OCI-LY3 (cell line): ENCODE results near the gene POLN.

ENCODE experiments used
- H2AFZ ChIP-seq: fragments of 200-600, 300-600 bp; shearing (Covaris generic); 2 replicates; pipeline ENCODE4 v1.6.0; 2014; ENCODE audit warnings: antibody characterized with exemption, low read depth, low read length
- H3K27ac ChIP-seq: fragments of 200-600, 300-600 bp; sonication (generic); 2 replicates; pipeline ENCODE4 v1.5.1; 2014; ENCODE audit warnings: mild to moderate bottlenecking, low read length, moderate library complexity, mixed read lengths
- H3K27me3 ChIP-seq: fragments of 200-600, 300-600 bp; sonication (generic); 2 replicates; pipeline ENCODE4 v1.6.1; 2014; ENCODE audit warnings: low read depth, low read length, mixed read lengths
- H3K36me3 ChIP-seq: fragments of 200-600, 300-600 bp; sonication (generic); replicated peaks from 2 replicates; pipeline ENCODE3; 2014; ENCODE audit warnings: low read depth, low read length, mixed read lengths
- H3K4me1 ChIP-seq: fragments of 300-600, 200-600 bp; sonication (generic); 2 replicates; pipeline ENCODE4 v1.6.1; 2014; ENCODE audit warnings: low read length, mixed read lengths
- H3K4me2 ChIP-seq: fragments of 200-600, 300-600 bp; sonication (generic); 2 replicates; pipeline ENCODE4 v1.6.1; 2014; ENCODE audit warnings: low read length, mixed read lengths
- H3K4me3 ChIP-seq: fragments of 300-600, 200-600 bp; sonication (generic); 2 replicates; pipeline ENCODE4 v1.5.1; 2014; ENCODE audit warnings: antibody characterized with exemption, mild to moderate bottlenecking, low read length, moderate library complexity
- H3K79me2 ChIP-seq: fragments of 300-600, 200-600 bp; shearing (Covaris generic); 2 replicates; pipeline ENCODE4 v1.6.1; 2014; ENCODE audit warnings: mild to moderate bottlenecking, low read length, mixed read lengths
- H3K9ac ChIP-seq: fragments of 300-600, 200-600 bp; shearing (Covaris generic); 2 replicates; pipeline ENCODE4 v1.6.0; 2014; ENCODE audit warnings: mild to moderate bottlenecking, low read length, moderate library complexity
- H3K9me3 ChIP-seq: fragments of 200-600, 300-600 bp; shearing (Covaris generic); 2 replicates; pipeline ENCODE4 v1.6.1; 2014; ENCODE audit warnings: low read length, mixed read lengths; ENCODE audit not compliant: insufficient read depth
- H4K20me1 ChIP-seq: fragments of 200-600, 300-600 bp; sonication (generic); 2 replicates; pipeline ENCODE4 v1.6.1; 2016; ENCODE audit warnings: low read length, mixed read lengths; ENCODE audit not compliant: insufficient read depth
- CTCF ChIP-seq: fragments of 200-600, 300-600 bp; sonication (generic); IDR thresholded peaks from 2 replicates; pipeline ENCODE4 v1.5.1; 2014; ENCODE audit warnings: antibody characterized with exemption, low read length, low read depth
- EZH2phosphoT487 ChIP-seq: fragments of 200-600 bp; shearing (Covaris generic); IDR thresholded peaks from 2 replicates; pipeline ENCODE4 v1.6.1; 2018; ENCODE audit warnings: antibody characterized with exemption, mixed run types, low read depth

The POLN gene

GRCh38 chr4:2046031-2046961 is 195.6 kb downstream of the POLN start:
- Histone ChIP-seq H3K4me3 (no peak overlapping the region), H3K79me2 (no peaks in the 10 kb centered on the region; the same call in 1 of the 2 replicates), H3K4me1 (0 out of 2 replicates have a peak, but pooled peaks cover under 1% of the 10 kb centered on the region), H3K9me3 (no peaks in the 10 kb centered on the region), H3K27ac (no peak overlapping the region), H4K20me1 (peaks cover 3% of the 10 kb centered on the region; the same call in 1 of the 2 replicates), H3K4me2 (no peak overlapping the region), H3K27me3 (no peaks in the 10 kb centered on the region), H3K9ac (no peak overlapping the region), H3K36me3 (no peaks in the 10 kb centered on the region), H2AFZ (no peak overlapping the region)
- TF ChIP-seq CTCF, result no peak

GRCh38 chr4:2045518-2045951 is 196.4 kb downstream of the POLN start:
- H3K27ac ChIP-seq, result no peak overlapping the region
- no peak overlapping the region for H3K9ac ChIP-seq
- no peaks in the 10 kb centered on the region for H3K36me3 ChIP-seq
- H3K4me3 ChIP-seq, result no peak overlapping the region
- H3K27me3 ChIP-seq, result no peaks in the 10 kb centered on the region
- H4K20me1 ChIP-seq, result peaks cover 3% of the 10 kb centered on the region; the same call in 1 of the 2 replicates
- H3K9me3 ChIP-seq, result no peaks in the 10 kb centered on the region
- no peak overlapping the region for H3K4me2 ChIP-seq
- TF ChIP-seq CTCF (no peak), EZH2phosphoT487 (no peak)
- no peak overlapping the region for H2AFZ ChIP-seq
- H3K4me1 ChIP-seq, result 0 out of 2 replicates have a peak, but pooled peaks cover 2% of the 10 kb centered on the region
- H3K79me2 ChIP-seq, result no peaks in the 10 kb centered on the region; the same call in 1 of the 2 replicates

- no peak overlapping the region for H3K4me2 ChIP-seq
- H2AFZ ChIP-seq, result no peak overlapping the region
- no peak overlapping the region for H3K27ac ChIP-seq
- no peak for TF ChIP-seq CTCF
- TF ChIP-seq EZH2phosphoT487, result no peak
- peaks cover 3% of the 10 kb centered on the region; the same call in 1 of the 2 replicates for H4K20me1 ChIP-seq
- H3K27me3 ChIP-seq, result no peaks in the 10 kb centered on the region
- 0 out of 2 replicates have a peak, but pooled peaks cover 2% of the 10 kb centered on the region for H3K4me1 ChIP-seq
- no peaks in the 10 kb centered on the region for H3K9me3 ChIP-seq
- H3K4me3 ChIP-seq, result no peak overlapping the region
- no peaks in the 10 kb centered on the region; the same call in 1 of the 2 replicates for H3K79me2 ChIP-seq
- no peak overlapping the region for H3K9ac ChIP-seq
- H3K36me3 ChIP-seq, result no peaks in the 10 kb centered on the region
Observed at GRCh38 chr4:2044542-2045517, 197.1 kb downstream of the POLN start.
